Esophagus muscularis mucosa (tissue), 3 donors: ENCODE data around the gene PFDN4.

Experiments used
- CTCF ChIP-seq, 3 experiments: fragments of 200-600 bp in 2 of 3; fragments of 450-650 bp in 1 of 3; sonication (generic) in 2 of 3; IDR thresholded peaks; one replicate each; pipeline ENCODE4 v1.5.1; 2017 to 2019; ENCODE audit warnings: antibody characterized with exemption in 3 of 3, mild to moderate bottlenecking in 2 of 3, moderate library complexity in 1 of 3
- POLR2A ChIP-seq: fragments of 450-650 bp; IDR thresholded peaks from one replicate; pipeline ENCODE4 v1.6.1; 2017; ENCODE audit warnings: antibody characterized with exemption, moderate library complexity, mild to moderate bottlenecking, low read depth
- POLR2AphosphoS5 ChIP-seq, 2 donors: sonication (generic); formaldehyde crosslinking; IDR thresholded peaks; one replicate each; pipeline ENCODE4 v1.6.1; 2017; ENCODE audit warnings: antibody characterized with exemption in 2 of 2

DNA sequence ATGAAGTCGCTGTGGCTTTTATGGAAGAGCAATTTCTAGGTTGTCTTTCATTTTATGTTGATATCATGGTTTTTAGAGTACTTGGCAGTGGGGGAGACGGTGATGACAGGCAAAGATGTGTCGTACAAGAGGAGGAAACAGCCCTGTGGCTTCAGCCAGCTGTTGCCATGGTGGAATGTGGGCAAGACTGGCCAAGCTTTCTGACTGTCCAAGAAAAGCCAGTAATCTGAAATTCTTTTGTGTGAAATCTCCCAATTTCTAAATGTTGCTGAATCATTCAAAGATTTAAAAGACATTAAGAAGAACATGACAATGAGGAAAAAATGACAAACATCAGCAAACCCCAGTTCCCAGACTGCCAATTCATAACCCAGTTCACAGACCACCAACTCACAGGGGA, 23.1 kb downstream of the PFDN4 start:
- no peak for TF ChIP-seq CTCF (IDR thresholded peaks at IDR 0.05)
- no peak for TF ChIP-seq POLR2AphosphoS5 (IDR thresholded peaks at IDR 0.05)
- TF ChIP-seq POLR2A: no peak
